Choroid plexus epithelial cell (primary cell): ENCODE results near the gene PNMT.

ENCODE experiments used
- DNase-seq: peaks from one replicate; pipeline ENCODE4 v3.0.0-alpha.2; 2010; ENCODE audit warnings: low read depth
- H3K4me3 ChIP-seq: 2 replicates; pipeline ENCODE4 v1.5.1; 2011; ENCODE audit warnings: low read depth, mild to moderate bottlenecking, control low read depth, low read length, moderate library complexity
- TF ChIP-seq, protein P1 (sequence below): conservative IDR thresholded peaks from 2 replicates; pipeline ENCODE4 v1.5.1; 2011; ENCODE audit warnings: low read depth, mild to moderate bottlenecking, control low read depth, inconsistent platforms, low read length, moderate library complexity

The PNMT gene

DNA sequence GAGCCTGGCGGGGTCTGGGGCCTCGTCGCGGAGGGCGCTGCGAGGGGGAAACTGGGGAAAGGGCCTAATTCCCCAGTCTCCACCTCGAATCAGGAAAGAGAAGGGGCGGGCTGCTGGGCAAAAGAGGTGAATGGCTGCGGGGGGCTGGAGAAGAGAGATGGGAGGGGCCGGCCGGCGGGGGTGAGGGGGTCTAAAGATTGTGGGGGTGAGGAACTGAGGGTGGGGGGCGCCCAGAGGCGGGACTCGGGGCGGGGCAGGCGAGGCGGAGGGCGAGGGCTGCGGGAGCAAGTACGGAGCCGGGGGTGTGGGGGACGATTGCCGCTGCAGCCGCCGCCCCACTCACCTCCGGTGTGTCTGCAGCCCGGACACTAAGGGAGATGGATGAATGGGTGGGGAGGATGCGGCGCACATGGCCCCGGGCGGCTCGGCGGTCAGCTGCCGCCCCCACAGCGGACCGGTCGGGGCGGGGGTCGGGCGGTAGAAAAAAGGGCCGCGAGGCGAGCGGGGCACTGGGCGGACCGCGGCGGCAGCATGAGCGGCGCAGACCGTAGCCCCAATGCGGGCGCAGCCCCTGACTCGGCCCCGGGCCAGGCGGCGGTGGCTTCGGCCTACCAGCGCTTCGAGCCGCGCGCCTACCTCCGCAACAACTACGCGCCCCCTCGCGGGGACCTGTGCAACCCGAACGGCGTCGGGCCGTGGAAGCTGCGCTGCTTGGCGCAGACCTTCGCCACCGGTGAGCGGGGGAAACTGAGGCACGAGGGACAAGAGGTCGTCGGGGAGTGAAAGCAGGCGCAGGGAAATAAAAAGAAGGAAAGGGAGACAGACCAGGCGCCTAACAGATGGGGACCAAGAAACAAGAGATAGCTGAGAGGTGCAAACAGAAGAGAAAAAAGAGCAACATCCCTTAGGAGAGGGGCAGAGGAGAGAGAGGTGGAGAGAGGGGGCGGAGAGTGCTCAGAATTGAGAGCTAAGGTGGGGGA lies at the start of gene PNMT:
TSS of gene PNMT (plus strand) at position 509 of the 980 bp plus-strand sequence. CDS start at position 532, 23 bp downstream.
- peak; percentile 59 for DNase-seq
- TF ChIP-seq, protein P1, sequence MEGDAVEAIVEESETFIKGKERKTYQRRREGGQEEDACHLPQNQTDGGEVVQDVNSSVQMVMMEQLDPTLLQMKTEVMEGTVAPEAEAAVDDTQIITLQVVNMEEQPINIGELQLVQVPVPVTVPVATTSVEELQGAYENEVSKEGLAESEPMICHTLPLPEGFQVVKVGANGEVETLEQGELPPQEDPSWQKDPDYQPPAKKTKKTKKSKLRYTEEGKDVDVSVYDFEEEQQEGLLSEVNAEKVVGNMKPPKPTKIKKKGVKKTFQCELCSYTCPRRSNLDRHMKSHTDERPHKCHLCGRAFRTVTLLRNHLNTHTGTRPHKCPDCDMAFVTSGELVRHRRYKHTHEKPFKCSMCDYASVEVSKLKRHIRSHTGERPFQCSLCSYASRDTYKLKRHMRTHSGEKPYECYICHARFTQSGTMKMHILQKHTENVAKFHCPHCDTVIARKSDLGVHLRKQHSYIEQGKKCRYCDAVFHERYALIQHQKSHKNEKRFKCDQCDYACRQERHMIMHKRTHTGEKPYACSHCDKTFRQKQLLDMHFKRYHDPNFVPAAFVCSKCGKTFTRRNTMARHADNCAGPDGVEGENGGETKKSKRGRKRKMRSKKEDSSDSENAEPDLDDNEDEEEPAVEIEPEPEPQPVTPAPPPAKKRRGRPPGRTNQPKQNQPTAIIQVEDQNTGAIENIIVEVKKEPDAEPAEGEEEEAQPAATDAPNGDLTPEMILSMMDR = peak; percentile 66
- H3K4me3 ChIP-seq = peak within 1 kb of the TSS; percentile 24

DNA sequence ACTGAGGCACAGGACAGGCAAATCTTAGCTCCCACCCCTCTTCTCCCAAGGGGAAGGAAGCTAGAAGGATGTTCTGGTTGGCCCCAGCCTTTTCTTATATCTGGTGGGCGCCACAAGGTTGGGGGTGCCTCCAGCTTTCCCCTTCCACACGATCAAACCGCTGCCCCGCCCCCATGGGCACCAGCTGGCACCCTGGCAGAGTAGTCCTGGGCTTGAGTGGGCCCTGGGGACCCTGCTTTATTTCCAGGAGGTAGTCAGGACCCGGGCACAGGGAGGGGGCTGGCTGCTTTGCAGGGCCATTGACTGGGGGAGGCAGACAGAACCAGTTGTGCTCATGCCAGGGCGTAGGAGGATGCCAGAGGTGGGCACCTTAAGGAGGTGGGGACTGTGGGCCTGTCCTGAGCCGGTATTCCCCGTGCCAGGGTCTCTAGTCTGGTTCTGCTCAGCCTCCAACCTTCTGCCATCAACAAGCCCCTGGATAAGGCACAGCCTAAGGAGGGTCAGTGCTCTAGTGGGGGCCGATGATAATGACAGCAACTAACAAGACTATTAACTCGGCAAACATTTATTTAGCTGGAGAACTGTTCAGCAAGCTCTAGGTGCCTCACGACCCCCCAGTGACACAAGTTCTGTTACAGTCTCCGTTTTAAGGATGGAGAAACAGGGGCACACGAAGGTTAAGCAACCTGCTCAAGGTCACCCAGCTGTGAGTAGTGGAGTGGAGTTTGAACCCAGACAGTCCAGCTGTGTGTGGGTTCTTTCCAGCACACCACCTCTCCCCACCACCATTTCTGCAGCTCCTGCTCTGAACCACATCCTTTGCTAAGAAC lies 49.1 kb upstream of the PNMT start:
- no peak overlapping the region for H3K4me3 ChIP-seq
- TF ChIP-seq, protein P1 = no peak
- no peak for DNase-seq

DNA sequence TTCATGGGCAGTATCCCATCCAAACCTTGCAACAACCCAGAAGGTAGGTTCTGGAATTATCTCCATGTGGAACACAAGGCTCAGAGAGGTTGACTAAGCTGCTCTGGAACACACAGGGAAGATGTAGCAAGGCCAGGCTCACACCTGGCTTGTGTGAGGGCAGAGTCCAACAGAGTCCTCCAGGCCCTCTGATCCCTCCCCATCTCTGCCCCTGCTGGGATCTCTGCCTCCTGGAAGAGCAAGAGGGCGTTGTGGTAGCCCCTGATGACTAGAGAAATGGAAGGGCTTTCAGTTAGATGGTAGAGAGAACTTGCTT lies 48.5 kb upstream of the PNMT start:
- DNase-seq = no peak
- H3K4me3 ChIP-seq = no peak overlapping the region

DNA sequence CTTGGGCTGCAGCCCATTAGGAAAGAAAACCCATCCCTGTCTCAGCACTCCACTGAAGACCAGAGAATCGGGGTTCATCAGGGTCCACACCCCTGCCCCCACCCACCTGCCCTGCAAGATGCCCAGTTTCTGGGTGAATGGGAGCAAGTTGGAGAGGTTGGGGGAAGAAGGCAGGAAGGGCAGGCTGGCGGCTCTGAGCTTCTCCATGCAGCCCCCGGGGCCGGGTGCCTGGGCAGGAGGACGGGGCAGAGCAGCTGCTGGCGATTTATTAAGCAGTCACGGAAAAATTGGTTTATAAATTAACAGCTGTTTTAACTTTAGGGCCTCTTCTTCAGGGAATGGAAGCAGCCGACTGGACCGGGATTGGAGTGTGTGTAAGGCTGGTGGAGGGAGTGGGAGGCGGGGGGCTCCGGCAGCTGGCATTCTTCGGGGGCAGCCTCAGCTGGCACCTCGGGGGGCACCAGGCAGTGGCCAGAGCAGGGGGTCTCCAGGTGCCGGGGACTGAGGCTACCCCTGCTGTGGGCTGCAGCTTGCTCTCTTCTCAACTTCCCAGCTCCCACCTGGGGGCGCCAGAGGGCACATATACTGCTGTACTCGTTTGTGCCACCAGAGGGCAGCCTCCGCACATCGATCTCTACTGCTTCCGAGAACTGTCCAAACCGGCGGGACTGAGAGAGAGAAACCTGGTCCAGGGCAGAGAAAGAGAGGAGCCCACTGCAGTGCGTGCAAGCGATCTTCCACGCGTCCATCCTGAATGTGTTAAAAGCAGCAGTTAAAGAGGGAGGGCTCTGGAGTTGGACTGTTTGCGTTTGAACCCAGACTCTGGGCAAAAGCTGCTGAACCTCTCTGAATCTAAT lies 46.5 kb upstream of the PNMT start:
- peak; percentile 85 for DNase-seq
- TF ChIP-seq, protein P1 = peak; percentile 100
- no peak overlapping the region for H3K4me3 ChIP-seq

More for the DNA sequence above, 48.5 kb upstream of the PNMT start:
- TF ChIP-seq, protein P1 = no peak

GRCh38 chr17:39622380-39623006 lies 45.8 kb upstream of the PNMT start:
- TF ChIP-seq, protein P1 = no peak
- DNase-seq = no peak
- H3K4me3 ChIP-seq = no peak overlapping the region

GRCh38 chr17:39623356-39623950 lies 44.8 kb upstream of the PNMT start:
- H3K4me3 ChIP-seq = no peak overlapping the region
- DNase-seq = peak; percentile 59
- TF ChIP-seq, protein P1 = peak; percentile 94
